Naive thymus-derived CD8-positive, alpha-beta T cell (primary cell): ENCODE results near the gene GDF2. TPM values are rescaled to one million over a fixed set of nuclear protein-coding genes. Genes with fewer than 3 reads are reported as not detected.

ENCODE experiments used
- ATAC-seq, 2 donors: fragments of 150-1000 bp; cut with Tn5 transposase in 1 of 2; sonication (Bioruptor Pico), chemical (Tn5 transposase) in 1 of 2; 1 replicate in 1 of 2; 2 replicates in 1 of 2; pipeline ENCODE4 v1.10.0; 2021; ENCODE audit warnings: mild to moderate bottlenecking in 2 of 2, moderate library complexity in 2 of 2
- POLR2A ChIA-PET: fragments of 350-600 bp; sonication (Branson Sonifier 250); formaldehyde crosslinking; loops from one replicate; lab custom pipeline; 2021; ENCODE audit warnings: antibody characterized with exemption; lab: Charles Lee
- DNase-seq, 10 donors: peaks; one replicate each; pipeline versions ENCODE4 v3.0.0 to v3.0.0-alpha.2; 2020 to 2022
- H3K27ac Mint-ChIP-seq, 10 donors: one replicate each; pipeline ENCODE4 v1.8.0; 2020 to 2022; ENCODE audit warnings: mild to moderate bottlenecking in 10 of 10, mixed read lengths in 10 of 10, moderate library complexity in 4 of 10, inconsistent platforms in 1 of 10
- H3K27me3 Mint-ChIP-seq, 5 donors: one replicate each; pipeline ENCODE4 v1.8.0; 2021 to 2022; ENCODE audit warnings: mixed read lengths in 5 of 5
- H3K36me3 Mint-ChIP-seq, 3 donors: one replicate each; pipeline ENCODE4 v1.8.0; 2020 to 2022; ENCODE audit warnings: mixed read lengths in 3 of 3, mild to moderate bottlenecking in 2 of 3, inconsistent platforms in 1 of 3
- H3K4me1 Mint-ChIP-seq, 4 donors: one replicate each; pipeline ENCODE4 v1.8.0; 2021 to 2022; ENCODE audit warnings: mixed read lengths in 4 of 4
- H3K4me3 Mint-ChIP-seq, 10 donors: one replicate each; pipeline ENCODE4 v1.8.0; 2020 to 2022; ENCODE audit warnings: mild to moderate bottlenecking in 10 of 10, mixed read lengths in 10 of 10, moderate library complexity in 6 of 10, inconsistent platforms in 1 of 10
- H3K9me3 Mint-ChIP-seq, 9 donors: one replicate each; pipeline ENCODE4 v1.8.0; 2020 to 2022; ENCODE audit warnings: mixed read lengths in 9 of 9, mild to moderate bottlenecking in 3 of 9, inconsistent platforms in 1 of 9, moderate library complexity in 1 of 9
- polyA plus RNA-seq, 3 donors: library from polyadenylated mRNA; unstranded; fragments of 300-500 nt; fragmentation: Illumina TruSeq; gene quantifications; one replicate each; pipeline ENCODE4 v1.2.3, GENCODE V29; 2021
- total RNA-seq, 8 experiments: library from RNA in 2 of 8; stranded (reverse) in 2 of 8; gene quantifications; one replicate each; pipeline ENCODE4 v1.2.3 and lab custom pipeline; 2021 to 2026

Gene GDF2
- total and polyA plus RNA-seq, 5 experiments from 2014 or later, result not detected

DNA sequence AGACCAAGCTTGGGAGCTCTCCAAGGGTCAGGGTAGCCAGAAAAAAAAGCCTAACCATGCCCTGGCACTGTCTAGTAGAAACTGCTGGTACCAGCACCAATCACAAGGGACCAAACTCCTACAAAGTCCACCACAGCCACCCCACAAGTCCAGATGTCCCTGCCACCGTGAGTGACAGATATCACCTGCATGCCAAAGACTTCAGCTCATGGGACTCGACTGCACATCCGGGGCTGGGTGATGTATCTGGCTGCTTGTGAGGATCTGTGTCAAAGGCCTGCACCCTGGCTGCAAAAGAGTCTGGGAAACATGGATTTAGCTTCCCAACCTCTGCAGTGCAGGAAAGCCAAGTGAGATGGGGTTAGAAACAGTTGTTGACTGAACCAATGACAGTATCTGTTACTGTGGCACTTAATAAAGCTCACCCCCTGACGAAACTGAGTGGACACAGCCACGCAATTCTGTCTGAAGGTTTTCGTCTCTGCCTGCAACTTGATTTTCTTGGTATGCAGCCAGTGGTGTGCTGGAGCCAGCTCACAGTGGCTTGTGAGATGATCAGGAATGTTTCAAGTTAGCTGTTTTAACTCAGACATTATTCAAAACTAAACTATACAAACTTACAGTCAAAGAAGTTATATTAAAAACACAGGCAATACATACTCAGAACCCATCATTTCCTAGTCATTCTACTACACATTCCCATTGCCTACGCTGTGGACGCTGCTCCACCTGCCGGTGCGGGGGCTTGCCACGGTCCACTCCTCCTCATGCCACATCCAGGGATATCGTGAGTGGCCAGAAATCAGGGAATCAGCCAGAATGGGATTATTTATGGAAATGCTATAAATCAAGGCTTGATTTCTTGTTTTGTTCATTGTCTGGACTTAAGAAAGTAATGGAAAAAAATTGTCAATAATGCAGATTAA is 52.6 kb downstream of the GDF2 start:
- DNase-seq (no peak), ATAC-seq (no peak)
- Mint-ChIP-seq H3K27ac (no peak overlapping the region), H3K36me3 (no peaks in the 10 kb centered on the region), H3K4me3 (no peak overlapping the region), H3K27me3 (peaks cover 21 to 49% (median 38%) of the 10 kb centered on the region in 5 donors), H3K4me1 (peaks cover 2 to 8% (median 7%) of the 10 kb centered on the region in 4 donors), H3K9me3 (no peaks in the 10 kb centered on the region)
- POLR2A ChIA-PET, result no interaction called here

GRCh38 chr10:47376522-47377220 is 54.4 kb downstream of the GDF2 start:
- no peaks in the 10 kb centered on the region for H3K36me3 Mint-ChIP-seq
- H3K27me3 Mint-ChIP-seq, result peaks cover 24 to 66% (median 56%) of the 10 kb centered on the region in 5 donors
- H3K4me1 Mint-ChIP-seq, result peaks cover 2 to 10% (median 8%) of the 10 kb centered on the region in 4 donors
- ATAC-seq, result no peak
- H3K27ac Mint-ChIP-seq, result no peak overlapping the region
- no peak for DNase-seq
- POLR2A ChIA-PET, result no interaction called here
- H3K4me3 Mint-ChIP-seq, result no peak overlapping the region
- no peaks in the 10 kb centered on the region for H3K9me3 Mint-ChIP-seq

Other genes starting within 250 kb of the GDF2 start
- under 1 TPM; 0.74 to 0.75 TPM for gene GDF10, start 22.3 kb upstream of the GDF2 start, total RNA-seq
- under 1 TPM in 2 of 3 donors, not detected in 1; 0.26 to 0.60 TPM for gene GDF10, start 22.3 kb upstream of the GDF2 start, polyA plus RNA-seq
- not detected for gene RBP3, start 25.9 kb downstream of the GDF2 start, total RNA-seq
- gene RBP3, start 25.9 kb downstream of the GDF2 start, polyA plus RNA-seq, result not detected
- gene ZNF488, start 61.8 kb downstream of the GDF2 start, total RNA-seq, result not detected
- not detected for gene ZNF488, start 61.8 kb downstream of the GDF2 start, polyA plus RNA-seq
- not detected for gene ANXA8, start 161.7 kb downstream of the GDF2 start, total RNA-seq
- not detected for gene ANXA8, start 161.7 kb downstream of the GDF2 start, polyA plus RNA-seq
- not detected for gene FAM25G, start 169.2 kb downstream of the GDF2 start, total RNA-seq
- not detected for gene FAM25G, start 169.2 kb downstream of the GDF2 start, polyA plus RNA-seq
- 10 to 100 TPM in 1 of 2 experiments, 1 to 10 TPM in 1; 9.0 to 10.1 TPM for gene AGAP9, start 201.2 kb downstream of the GDF2 start, total RNA-seq
- gene AGAP9, start 201.2 kb downstream of the GDF2 start, polyA plus RNA-seq, result under 1 TPM; 0.09 to 0.31 (median 0.17) TPM